ENCODE data around the gene URAD.

Gene URAD

DNA sequence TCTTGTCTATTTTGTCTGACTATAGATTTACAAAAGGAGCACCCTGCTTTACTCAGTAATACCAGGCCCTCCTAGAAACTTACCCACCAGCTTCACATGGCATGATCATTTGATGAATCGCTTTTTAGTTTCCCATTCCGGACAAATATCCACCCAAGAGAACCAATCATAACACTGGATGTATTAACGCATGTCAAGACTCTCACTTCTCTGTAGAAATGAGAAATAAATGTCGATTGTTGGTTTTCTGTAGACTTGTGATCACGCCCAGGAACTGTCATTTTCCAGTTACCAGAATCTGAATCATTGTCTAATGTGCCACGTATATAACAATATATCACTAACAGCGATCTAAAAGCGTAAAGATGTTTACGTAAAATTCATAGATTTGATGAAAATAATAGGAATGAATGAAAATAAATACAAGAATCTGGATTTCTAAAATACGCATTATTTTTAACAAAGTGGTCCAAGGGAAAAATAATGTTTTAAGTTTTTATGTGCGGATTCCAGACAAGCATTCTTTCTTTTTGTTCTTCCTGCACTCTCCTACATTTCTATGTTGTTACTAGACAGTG, 33.4 kb downstream of the URAD start:
- Histone ChIP-seq H3K27me3 (ENCODE audit: control insufficient read depth, insufficient read depth, low read length, poor library complexity, severe bottlenecking) (peaks cover 100% of the 10 kb centered on the region), H3K27ac (ENCODE audit: insufficient read depth, low read depth, low read length, poor library complexity, severe bottlenecking) (no peak overlapping the region), H3K4me1 (ENCODE audit: control insufficient read depth, insufficient read depth, low read length) (no peaks in the 10 kb centered on the region), H3K4me3 (ENCODE audit: insufficient read depth, low read depth, low read length) (no peak overlapping the region), H3K9me3 (ENCODE audit: control insufficient read depth, low read length) (no peaks in the 10 kb centered on the region), H3K36me3 (ENCODE audit: control insufficient read depth, insufficient read depth, low read length) (no peaks in the 10 kb centered on the region)
- WGBS, 2 experiments, result 65 to 66% methylated on average over 8 to 10 of the region's 11 CpGs

DNA sequence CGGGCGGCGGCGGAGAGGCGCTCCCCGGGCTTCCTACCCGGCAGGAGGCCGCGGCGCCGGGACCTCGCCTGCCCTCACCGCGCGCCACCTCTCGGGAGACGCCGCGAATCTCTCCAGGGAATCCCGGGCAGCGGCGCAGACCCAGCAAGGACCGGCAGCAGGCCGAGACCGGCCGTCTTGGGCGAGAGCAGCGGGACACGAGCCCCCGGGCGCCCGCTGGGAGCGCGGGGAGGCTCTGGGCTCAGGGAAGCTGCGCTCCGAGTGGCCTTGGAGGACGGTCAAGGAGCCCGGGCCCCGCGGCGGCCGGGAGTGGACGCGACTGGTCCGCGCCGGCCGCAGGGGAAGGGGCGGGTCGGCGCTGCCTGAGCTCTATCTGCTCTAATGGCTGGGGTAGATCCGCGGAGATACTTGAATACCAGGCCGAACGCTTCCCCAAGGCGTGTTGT, 34.1 kb downstream of the URAD start:
- Histone ChIP-seq H3K9me3 (ENCODE audit: control insufficient read depth, low read length) (no peaks in the 10 kb centered on the region), H3K27ac (ENCODE audit: insufficient read depth, low read depth, low read length, poor library complexity, severe bottlenecking) (no peak overlapping the region), H3K4me3 (ENCODE audit: insufficient read depth, low read depth, low read length) (no peak overlapping the region), H3K27me3 (ENCODE audit: control insufficient read depth, insufficient read depth, low read length, poor library complexity, severe bottlenecking) (peaks cover 100% of the 10 kb centered on the region), H3K36me3 (ENCODE audit: control insufficient read depth, insufficient read depth, low read length) (no peaks in the 10 kb centered on the region), H3K4me1 (ENCODE audit: control insufficient read depth, insufficient read depth, low read length) (no peaks in the 10 kb centered on the region)
- WGBS, 2 experiments, result 1% methylated on average over 56 of the region's 56 CpGs

DNA sequence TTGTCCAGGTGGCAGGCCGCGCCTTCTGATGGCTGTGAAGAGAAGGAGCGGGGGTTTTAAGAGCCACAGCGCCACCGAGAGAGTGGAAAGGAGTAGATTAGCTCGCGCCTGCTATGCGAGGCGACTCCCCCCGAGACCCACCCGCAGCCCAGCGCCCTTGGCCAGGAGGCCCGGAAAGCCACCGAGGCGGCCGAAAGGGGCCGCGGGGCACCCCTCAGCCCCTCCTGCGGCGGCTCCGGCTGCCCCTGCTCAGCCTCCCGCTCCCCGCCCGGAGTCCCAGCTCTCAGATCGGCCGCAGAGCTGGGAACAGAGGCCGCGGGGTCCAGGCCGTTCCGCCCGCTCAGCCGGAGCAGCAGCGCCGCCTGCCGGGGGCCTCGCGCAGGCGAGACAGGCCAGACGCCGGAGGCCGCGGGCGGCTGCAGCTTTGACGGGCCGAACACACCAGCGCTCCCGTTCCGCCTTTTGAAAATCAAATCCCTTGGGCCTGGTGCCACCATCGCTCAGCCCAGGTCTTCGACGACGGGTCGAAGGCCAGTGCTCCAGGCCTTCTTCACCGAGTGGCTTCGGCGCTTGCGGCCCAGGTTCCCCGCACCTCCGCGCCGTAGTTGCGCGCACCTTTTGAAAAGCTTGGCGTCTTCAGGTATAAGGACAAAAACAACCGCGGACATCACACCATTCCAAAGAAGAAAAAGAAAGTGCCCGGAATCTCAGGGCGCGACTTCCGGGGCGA, 34.7 kb downstream of the URAD start:
- WGBS, 2 experiments, result 1% methylated on average over 71 of the region's 71 CpGs
- Histone ChIP-seq H3K9me3 (ENCODE audit: control insufficient read depth, low read length) (no peaks in the 10 kb centered on the region), H3K4me3 (ENCODE audit: insufficient read depth, low read depth, low read length) (peak overlapping the region; percentile 32), H3K36me3 (ENCODE audit: control insufficient read depth, insufficient read depth, low read length) (no peaks in the 10 kb centered on the region), H3K27me3 (ENCODE audit: control insufficient read depth, insufficient read depth, low read length, poor library complexity, severe bottlenecking) (peaks cover 100% of the 10 kb centered on the region), H3K4me1 (ENCODE audit: control insufficient read depth, insufficient read depth, low read length) (no peaks in the 10 kb centered on the region), H3K27ac (ENCODE audit: insufficient read depth, low read depth, low read length, poor library complexity, severe bottlenecking) (no peak overlapping the region)

DNA sequence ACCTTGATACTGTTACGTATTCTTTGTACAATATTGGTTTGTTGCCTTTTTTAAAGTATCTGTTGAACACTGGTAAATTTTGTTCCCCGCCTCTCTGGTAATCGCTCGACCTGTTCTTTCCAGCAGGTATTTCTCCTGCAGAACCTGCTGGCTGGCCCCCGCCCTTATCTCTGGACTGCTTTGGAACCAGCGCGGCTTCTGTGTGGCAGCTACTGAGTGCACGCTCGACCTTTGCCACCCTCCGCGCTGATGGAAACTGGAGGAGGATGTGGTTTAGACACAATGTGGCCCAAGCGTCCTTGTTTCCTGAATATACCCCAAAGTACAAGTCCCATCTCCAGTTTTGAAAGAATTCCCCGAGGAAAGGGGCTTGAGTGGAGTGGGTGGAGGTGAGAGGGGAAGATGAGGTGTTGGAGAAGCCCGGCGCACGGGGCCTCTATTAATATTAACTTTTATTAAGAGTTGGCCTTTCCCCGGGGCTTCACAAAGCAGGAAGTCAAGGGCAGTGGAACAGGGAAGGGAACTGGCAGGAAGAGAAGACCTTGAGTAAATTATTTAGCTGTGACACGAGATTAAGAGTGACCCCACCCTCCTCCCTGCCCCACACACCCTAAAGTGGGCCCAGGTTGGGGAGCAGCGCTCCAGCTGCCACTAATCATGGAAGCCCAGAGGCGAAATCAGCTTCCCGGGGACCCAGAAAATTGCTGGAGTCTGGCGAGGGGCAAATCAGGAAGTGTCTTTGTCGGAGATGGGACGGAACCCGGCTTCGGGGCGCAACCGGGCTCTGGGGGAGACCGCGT, 35.4 kb downstream of the URAD start:
- WGBS, 2 experiments, result 21 to 23% methylated on average over 27 to 30 of the region's 30 CpGs
- Histone ChIP-seq H3K4me3 (ENCODE audit: insufficient read depth, low read depth, low read length) (peak overlapping the region; percentile 32), H3K27me3 (ENCODE audit: control insufficient read depth, insufficient read depth, low read length, poor library complexity, severe bottlenecking) (peaks cover 96% of the 10 kb centered on the region), H3K9me3 (ENCODE audit: control insufficient read depth, low read length) (no peaks in the 10 kb centered on the region), H3K4me1 (ENCODE audit: control insufficient read depth, insufficient read depth, low read length) (no peaks in the 10 kb centered on the region), H3K36me3 (ENCODE audit: control insufficient read depth, insufficient read depth, low read length) (no peaks in the 10 kb centered on the region), H3K27ac (ENCODE audit: insufficient read depth, low read depth, low read length, poor library complexity, severe bottlenecking) (no peak overlapping the region)

DNA sequence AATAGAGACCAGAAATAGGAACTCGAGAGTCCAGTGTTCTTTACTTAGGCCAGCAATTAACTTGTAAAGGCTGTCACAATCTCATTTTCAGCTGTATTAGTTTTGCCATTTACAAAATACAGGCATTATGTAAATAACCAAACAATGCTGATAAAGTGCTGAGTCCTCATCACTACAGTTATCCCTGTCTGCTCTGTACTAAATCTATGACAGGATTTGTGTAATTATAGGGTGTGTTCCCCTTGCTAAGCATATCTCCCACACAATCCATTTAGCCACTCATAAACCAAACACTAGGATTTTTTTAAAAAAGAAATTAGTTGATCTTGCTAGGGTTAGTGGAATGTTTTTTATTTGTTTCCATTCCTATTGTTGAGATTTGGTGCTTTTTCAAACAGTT, 45.5 kb downstream of the URAD start:
- H3K27ac ChIP-seq (ENCODE audit: insufficient read depth, low read depth, low read length, poor library complexity, severe bottlenecking), result no peak overlapping the region
- no peaks in the 10 kb centered on the region for H3K36me3 ChIP-seq (ENCODE audit: control insufficient read depth, insufficient read depth, low read length)
- H3K9me3 ChIP-seq (ENCODE audit: control insufficient read depth, low read length), result no peaks in the 10 kb centered on the region
- peaks cover 43% of the 10 kb centered on the region for H3K27me3 ChIP-seq (ENCODE audit: control insufficient read depth, insufficient read depth, low read length, poor library complexity, severe bottlenecking)
- H3K4me3 ChIP-seq (ENCODE audit: insufficient read depth, low read depth, low read length), result no peak overlapping the region
- WGBS, 2 experiments, result 95 to 100% methylated on average over 1 of the region's 1 CpG
- no peaks in the 10 kb centered on the region for H3K4me1 ChIP-seq (ENCODE audit: control insufficient read depth, insufficient read depth, low read length)

DNA sequence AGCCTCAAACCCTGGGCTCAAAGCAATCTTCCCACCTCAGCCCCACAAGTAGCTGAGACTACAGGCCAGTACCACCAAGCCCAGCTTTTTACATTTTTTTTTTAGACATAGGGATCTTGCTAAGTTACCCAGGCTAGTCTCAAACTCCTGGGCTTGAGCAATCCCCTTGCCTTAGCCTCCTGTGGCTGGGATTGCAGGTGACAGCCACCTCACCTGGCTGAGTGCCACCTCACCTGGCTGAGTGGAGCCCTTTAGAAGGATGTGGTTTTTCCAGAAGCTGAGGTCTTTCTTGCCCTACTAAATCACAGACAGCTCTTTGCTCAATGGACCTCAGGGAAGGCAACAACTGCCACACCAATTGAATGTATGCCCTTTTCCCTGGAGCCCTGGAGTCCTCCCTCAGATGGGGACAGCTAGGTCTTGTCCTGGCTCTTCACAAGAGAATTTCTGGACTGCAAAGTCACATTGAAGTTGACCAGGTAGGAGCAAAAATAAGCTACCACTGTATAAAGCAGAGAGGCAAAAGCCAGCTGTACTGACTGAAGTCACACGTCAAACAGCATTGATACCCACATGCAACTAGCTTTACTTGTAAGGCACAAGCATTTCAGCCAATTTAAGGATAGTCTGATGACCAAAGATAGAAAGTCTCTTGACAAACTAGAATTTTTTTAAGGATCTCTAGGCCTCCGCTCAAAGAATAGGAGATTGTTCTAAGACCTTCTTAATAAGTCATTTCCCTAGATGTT, 54.7 kb downstream of the URAD start:
- H3K9me3 ChIP-seq (ENCODE audit: control insufficient read depth, low read length), result no peaks in the 10 kb centered on the region
- H3K27ac ChIP-seq (ENCODE audit: insufficient read depth, low read depth, low read length, poor library complexity, severe bottlenecking), result no peak overlapping the region
- no peaks in the 10 kb centered on the region for H3K4me1 ChIP-seq (ENCODE audit: control insufficient read depth, insufficient read depth, low read length)
- H3K4me3 ChIP-seq (ENCODE audit: insufficient read depth, low read depth, low read length), result no peak overlapping the region
- H3K36me3 ChIP-seq (ENCODE audit: control insufficient read depth, insufficient read depth, low read length), result no peaks in the 10 kb centered on the region
- peaks cover 55% of the 10 kb centered on the region for H3K27me3 ChIP-seq (ENCODE audit: control insufficient read depth, insufficient read depth, low read length, poor library complexity, severe bottlenecking)
- WGBS, 2 experiments, result 42 to 50% methylated on average over 1 of the region's 2 CpGs

DNA sequence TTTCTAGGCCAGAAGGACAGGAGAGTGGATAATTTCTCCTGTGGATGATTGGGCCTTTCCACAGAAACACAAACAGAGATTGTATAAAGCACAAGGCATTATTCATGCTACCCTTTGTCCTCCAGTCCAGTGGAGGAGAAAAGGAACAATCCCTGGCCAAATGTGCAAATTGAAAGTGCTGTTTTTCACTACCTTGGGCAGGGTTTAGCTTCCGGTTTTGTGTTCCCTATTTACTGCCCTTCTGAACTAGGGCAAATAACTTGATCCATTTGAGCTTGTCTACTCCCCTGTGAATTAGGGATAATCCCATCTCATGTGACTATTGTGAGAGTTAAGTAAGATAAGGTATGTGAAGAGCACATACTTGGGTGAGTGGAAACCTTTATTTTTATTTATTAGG, 55.4 kb downstream of the URAD start:
- Histone ChIP-seq H3K27me3 (ENCODE audit: control insufficient read depth, insufficient read depth, low read length, poor library complexity, severe bottlenecking) (peaks cover 61% of the 10 kb centered on the region), H3K27ac (ENCODE audit: insufficient read depth, low read depth, low read length, poor library complexity, severe bottlenecking) (no peak overlapping the region), H3K4me1 (ENCODE audit: control insufficient read depth, insufficient read depth, low read length) (no peaks in the 10 kb centered on the region), H3K4me3 (ENCODE audit: insufficient read depth, low read depth, low read length) (no peak overlapping the region), H3K9me3 (ENCODE audit: control insufficient read depth, low read length) (no peaks in the 10 kb centered on the region), H3K36me3 (ENCODE audit: control insufficient read depth, insufficient read depth, low read length) (no peaks in the 10 kb centered on the region)
- WGBS, 2 experiments, result 87 to 100% methylated on average over 1 of the region's 1 CpG

DNA sequence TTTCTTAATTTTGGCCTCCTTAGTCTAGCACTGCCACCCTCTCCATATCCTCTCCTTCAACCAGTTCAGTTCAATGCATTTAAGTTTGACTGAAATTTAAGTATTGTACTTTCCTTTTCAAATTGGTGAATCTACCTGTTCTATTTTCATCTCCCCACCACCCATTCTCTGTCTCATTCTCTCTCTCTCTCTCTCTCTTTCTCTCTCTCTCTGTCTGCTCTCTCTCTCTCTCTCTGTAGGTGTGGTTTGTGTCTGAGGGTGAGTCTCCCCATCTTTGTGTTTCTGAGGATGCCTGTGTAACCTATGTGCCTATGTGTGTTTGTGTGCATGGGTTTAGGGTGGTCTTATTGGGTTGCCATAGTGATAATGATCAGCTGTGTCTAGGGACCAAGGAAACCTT, 58.6 kb downstream of the URAD start:
- Histone ChIP-seq H3K4me1 (ENCODE audit: control insufficient read depth, insufficient read depth, low read length) (no peaks in the 10 kb centered on the region), H3K27ac (ENCODE audit: insufficient read depth, low read depth, low read length, poor library complexity, severe bottlenecking) (no peak overlapping the region), H3K4me3 (ENCODE audit: insufficient read depth, low read depth, low read length) (no peak overlapping the region), H3K27me3 (ENCODE audit: control insufficient read depth, insufficient read depth, low read length, poor library complexity, severe bottlenecking) (peaks cover 93% of the 10 kb centered on the region), H3K36me3 (ENCODE audit: control insufficient read depth, insufficient read depth, low read length) (no peaks in the 10 kb centered on the region), H3K9me3 (ENCODE audit: control insufficient read depth, low read length) (no peaks in the 10 kb centered on the region)

DNA sequence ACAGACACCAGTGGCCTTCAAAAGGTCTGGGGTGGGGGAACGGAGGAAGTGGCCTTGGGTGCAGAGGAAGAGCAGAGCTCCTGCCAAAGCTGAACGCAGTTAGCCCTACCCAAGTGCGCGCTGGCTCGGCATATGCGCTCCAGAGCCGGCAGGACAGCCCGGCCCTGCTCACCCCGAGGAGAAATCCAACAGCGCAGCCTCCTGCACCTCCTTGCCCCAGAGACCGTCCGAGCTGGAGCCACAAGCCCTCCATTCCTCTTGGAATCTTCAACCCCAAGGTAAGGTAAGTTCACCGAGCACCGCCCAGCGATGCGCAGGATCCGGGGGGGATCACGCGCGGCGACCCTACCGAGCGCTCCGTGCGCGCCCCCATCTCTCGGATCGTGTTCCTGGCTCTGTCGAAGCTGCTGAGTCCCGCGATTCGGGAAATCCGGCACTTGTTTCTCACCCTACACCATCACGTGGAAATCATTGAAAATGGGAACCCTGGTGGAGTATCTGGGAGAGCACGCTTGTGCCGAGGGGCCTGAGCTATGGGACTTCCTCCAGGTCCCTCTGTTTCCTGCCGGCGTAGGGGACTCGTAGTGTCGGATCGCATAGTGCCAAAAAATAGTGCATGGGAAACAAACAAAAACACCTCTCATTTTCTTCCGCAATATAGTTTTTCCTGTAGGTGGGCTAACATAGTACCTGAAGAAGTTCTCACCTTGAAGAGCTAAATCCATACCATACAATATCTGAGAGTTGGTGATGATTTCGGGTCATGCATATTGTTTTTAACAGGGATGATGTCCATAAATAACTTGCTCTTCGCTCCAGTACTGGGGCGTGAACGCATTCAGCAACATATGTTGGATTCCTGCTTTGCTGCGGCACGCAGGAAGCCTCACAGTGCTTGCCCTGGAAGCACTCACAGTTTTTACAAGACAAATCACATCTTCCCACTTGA, 59.4 kb downstream of the URAD start:
- Histone ChIP-seq H3K27ac (ENCODE audit: insufficient read depth, low read depth, low read length, poor library complexity, severe bottlenecking) (no peak overlapping the region), H3K4me1 (ENCODE audit: control insufficient read depth, insufficient read depth, low read length) (no peaks in the 10 kb centered on the region), H3K9me3 (ENCODE audit: control insufficient read depth, low read length) (no peaks in the 10 kb centered on the region), H3K36me3 (ENCODE audit: control insufficient read depth, insufficient read depth, low read length) (no peaks in the 10 kb centered on the region), H3K4me3 (ENCODE audit: insufficient read depth, low read depth, low read length) (no peak overlapping the region), H3K27me3 (ENCODE audit: control insufficient read depth, insufficient read depth, low read length, poor library complexity, severe bottlenecking) (peaks cover 100% of the 10 kb centered on the region)
- 9 to 10% methylated on average over 48 of the region's 48 CpGs for WGBS, 2 experiments
